ENCODE measurements around the gene CEBPA.
"Not testable (repeated sequence)": the region's sequence is repeated elsewhere in the genome, so short reads cannot be mapped to it uniquely, and the experiment has no call there.

Gene CEBPA

GRCh38 chr19:33300009-33300893 is 2.1 kb downstream of the CEBPA start:
- DNase-seq = no peak

- no peak for DNase-seq
Observed at GRCh38 chr19:33299051-33299688, 3.2 kb downstream of the CEBPA start.

DNA sequence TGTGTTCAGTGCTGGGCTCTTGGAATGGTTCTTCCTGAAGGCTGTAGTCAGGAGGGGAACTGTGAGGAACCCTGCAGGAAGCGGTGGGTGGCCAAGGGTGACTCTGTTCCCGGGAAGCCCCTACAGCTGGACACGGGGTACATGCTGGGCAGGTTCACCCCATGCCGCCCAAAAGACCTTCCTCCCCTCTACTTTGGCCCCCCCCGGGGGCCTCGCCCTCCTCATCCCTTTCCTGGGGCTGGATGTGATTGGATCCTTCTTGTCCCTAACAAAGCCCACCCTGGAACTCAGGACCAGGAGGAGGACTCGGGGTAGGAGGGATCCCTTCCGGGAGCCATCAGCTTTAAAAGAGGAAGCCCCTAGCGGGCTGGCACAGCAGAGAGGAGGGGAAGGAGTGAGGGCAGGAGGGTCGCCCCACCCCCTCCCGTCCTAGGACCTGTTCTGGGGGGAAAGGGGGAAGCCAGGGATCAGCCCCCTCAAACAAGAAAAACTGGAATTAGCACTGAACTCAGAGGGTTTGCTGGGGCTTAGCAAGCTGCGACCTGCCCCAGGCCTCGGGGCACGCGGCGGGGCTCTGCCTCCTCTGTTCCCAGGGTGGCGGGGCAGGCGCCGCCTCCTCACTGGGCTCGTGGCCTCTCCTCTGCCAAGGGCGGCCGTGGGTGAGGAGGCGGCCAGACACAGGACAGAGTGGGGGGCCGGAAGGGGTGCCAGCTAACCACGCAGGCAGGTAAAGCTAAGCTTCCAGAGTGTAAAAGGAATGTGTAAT is 4.0 kb downstream of the CEBPA start:
- no peak for DNase-seq

DNA sequence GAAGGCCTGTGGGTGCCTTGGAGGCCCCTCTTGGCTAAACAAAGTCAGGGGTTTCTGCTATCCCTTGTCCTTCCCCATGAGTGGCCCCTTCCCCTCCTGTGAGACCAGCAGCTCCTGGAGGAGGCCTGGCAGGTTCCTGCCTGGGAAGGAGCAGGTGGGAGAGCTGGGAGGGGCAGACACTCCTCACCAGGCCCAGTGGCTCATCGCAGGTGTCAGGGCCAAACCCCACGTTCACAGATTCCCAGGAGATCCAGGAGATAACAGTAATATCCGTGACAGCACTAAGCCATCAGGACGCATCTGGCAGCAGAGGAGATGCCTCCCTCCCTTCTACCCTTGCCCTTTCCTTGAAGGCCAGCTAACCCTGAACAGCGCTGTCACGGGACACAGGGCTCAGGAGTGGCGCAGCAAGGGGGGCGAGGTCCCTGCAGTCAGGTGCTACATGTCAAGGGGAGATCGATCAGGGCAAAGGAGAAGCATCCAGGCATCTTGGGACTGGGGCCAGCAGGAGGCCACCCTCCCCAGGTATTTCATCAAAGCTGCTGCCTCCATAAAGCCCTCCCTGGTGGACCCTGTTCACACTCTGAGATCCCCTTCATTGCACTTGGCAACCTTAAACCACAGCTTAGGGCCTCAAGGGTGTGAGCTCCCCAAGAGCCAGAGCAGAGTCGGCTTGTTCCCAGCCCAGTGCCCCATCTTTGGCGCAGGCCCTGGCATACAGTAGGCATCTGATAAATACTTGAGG is 4.8 kb downstream of the CEBPA start:
- no peak for DNase-seq

GRCh38 chr19:33296488-33296971 is 5.8 kb downstream of the CEBPA start:
- no peak for DNase-seq

GRCh38 chr19:33295621-33296487 is 6.5 kb downstream of the CEBPA start:
- DNase-seq = no peak

GRCh38 chr19:33295046-33295445 is 7.3 kb downstream of the CEBPA start:
- DNase-seq = not testable (repeated sequence)

GRCh38 chr19:33294058-33294798 is 8.1 kb downstream of the CEBPA start:
- no peak for DNase-seq

GRCh38 chr19:33293255-33294057 is 8.9 kb downstream of the CEBPA start:
- DNase-seq = no peak

DNA sequence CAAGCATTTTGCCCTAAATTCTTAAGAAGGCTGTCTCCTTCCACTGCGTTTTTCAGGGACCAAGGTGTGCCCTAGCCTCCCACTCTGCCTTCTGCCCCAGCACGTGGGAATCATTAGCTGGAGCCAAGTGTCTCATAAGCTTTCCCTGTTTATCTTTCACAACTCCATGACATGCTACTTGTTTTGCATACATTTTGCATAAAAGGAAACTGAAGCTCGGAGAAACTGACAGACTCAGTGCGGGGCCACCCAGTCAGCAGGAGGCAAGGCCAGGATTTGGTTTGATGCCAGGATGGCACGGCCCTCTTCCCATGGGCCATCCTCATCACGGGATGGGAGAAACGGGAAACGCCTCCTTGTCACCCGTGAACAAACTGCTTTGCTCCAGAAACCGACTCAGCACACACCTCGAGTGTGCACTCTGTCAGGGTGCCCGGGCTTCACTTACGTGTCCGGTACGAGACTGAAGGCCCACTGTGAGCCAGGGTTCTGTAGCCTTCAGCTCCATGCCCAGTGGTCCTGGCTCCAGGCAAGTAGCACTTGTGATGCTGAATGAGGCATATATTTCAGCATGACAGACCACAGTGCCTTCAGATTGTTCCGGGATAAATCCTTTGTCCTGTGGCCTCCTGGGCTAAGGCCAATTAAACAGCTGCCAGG is 9.6 kb downstream of the CEBPA start:
- no peak for DNase-seq

DNA sequence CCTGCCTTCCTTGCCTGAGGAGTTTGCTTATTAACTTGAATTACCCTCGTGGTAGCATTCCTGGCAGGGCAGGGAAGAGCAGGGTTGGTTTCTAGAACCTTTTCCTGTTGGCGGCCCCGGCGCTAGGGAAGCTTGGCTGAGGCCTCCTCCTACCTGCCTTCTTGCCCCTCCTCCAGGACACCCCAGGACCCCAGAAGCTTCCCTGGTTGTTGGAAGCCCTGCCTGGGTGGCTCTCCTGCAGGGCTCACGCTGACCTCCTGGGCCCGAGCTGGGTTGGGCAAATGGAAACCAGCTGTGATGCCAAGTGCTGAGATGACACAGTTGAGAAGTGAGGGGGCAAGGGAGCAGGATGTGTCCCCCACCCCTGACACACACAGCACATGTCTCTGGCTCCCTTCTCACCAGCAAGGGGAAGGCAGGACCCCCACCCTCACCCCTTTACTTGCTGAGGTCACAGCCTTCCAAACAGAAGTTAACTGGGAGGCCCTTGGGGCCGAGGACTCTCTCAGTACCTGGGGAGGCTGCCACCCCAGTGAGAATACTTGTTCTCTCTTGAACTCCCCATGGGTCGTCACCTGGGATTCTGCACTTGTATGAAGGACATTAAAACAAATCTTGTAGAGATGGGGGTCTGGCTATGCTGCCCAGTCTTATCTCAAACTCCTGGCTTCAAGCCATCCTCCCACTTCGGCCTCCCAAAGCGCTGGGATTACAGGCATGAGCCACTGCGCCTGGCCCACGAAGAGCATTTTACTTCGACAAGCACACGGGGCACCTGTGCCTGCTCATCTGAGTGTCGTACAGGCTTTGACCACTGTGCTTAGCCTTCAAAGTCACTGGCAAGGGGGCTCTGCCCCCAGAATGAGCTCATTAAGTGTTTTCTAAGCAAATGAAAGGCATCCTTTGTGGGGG is 10.5 kb downstream of the CEBPA start:
- DNase-seq = no peak

GRCh38 chr19:33290956-33291622 is 11.2 kb downstream of the CEBPA start:
- no peak for DNase-seq

DNA sequence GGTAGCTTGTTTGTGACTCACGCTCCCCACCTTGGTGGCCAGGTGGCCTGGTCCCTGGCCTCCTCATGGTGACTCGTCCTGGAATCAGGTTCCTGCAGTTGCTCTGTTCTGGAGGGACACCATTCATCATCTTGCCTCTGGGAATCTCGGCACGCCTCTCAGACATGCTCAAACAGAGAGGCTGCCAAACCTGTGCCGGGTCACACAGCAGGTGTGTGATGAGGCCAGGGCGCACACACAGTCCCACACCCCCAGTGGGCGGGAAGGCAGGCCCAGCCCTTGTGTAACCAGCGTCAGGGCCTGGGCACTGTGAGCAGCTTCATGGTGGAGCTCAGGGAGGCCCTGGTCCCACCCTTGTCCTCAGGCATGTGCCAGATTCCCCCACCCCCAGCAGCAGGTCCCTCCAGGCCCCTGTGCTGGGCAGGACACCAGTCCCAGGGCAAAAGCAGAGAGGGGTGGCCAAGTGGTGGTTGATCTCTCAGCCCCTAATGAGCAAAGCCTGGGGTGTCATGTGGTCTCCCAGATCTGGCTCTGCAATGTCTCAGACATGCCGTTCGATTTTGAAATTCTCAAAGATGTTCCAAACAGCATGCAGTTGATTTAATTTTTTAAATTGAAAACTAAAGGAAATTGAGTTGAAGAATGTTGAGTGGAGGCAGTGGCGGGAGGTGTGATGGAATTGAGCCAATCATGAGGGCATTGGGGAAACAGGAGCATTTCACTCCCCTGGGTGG is 12.1 kb downstream of the CEBPA start:
- no peak for DNase-seq

GRCh38 chr19:33289261-33289660 is 13.1 kb downstream of the CEBPA start:
- no peak for DNase-seq

DNA sequence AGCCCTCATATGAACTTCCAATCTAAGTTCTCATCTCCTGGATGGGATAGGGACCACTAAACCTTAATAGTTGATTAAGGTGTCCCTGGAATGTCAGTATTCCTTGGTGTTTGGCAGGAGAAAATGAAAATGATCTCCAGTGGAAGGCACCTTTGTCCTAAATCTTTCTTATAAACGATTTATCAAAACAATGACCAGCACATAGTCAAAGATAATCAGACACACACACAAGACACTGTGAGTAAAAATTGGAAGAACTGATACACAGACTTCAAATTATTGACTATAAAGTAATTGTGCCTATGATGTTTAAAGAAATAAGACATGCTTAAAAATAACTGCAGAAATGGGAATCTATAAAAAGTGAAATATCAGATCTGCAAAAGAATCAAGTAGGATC is 13.7 kb downstream of the CEBPA start:
- no peak for DNase-seq

DNA sequence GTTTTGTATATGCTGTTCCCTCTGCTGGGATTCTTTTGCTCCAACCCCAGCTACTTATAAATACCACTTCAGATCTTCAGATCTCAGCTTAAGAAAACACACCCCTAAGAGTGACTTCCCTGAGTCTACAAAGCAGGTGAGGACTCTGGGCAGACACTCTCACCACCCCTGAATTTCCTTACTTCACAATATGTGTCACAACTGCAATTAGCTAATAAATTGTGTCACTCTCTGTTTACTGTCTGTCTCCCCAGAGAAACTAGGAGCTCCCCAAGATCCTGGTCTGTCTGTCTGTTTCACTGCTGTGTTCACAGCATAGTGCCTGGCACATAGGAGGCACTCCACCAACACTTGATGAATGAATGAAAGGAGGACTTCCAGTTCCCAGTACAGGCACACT is 14.4 kb downstream of the CEBPA start:
- DNase-seq = no peak

DNA sequence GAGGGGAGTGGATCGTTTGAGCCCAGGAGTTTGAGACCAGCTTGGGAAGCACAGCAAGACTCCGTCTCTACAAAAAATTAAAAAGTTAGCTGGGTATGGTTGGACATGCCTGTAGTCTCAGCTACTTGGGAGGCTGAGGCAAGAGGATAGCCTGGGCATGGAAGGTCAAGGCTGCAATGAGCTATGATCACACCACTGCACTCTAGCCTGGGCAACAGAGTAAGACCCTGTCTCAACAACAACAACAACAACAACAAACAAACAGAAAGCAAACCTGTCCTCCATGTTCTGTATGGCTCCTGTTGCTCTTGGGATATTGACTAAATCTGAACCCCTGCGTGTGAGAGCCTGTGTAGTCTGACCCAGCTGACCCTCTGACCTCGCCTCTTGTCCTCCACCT is 14.9 kb downstream of the CEBPA start:
- no peak for DNase-seq

All from NCI-H510A (cell line).